Suprapubic skin (tissue), 4 donors: ENCODE data around the gene PAX5. TPM values are rescaled to one million over a fixed set of nuclear protein-coding genes. Genes with fewer than 3 reads are reported as not detected.
A peak's percentile ranks its signal among the peaks of the same experiment; 100 is the strongest.

Source experiments
- DNase-seq, 2 donors: peaks; one replicate each; pipeline ENCODE4 v3.0.0-alpha.2; 2019; ENCODE audit warnings: low spot score in 2 of 2
- H3K27ac ChIP-seq: fragments of 200-600 bp; sonication (generic); one replicate; pipeline ENCODE4 v1.5.1; 2019
- H3K27me3 ChIP-seq: fragments of 200-600 bp; sonication (generic); one replicate; pipeline ENCODE4 v1.5.1; 2019
- H3K36me3 ChIP-seq: fragments of 200-600 bp; sonication (generic); one replicate; pipeline ENCODE4 v1.5.1; 2019
- H3K4me1 ChIP-seq: fragments of 200-600 bp; sonication (generic); one replicate; pipeline ENCODE4 v1.5.1; 2019
- H3K4me3 ChIP-seq: fragments of 200-600 bp; sonication (generic); one replicate; pipeline ENCODE4 v1.5.1; 2019; ENCODE audit warnings: mild to moderate bottlenecking
- H3K9me3 ChIP-seq: fragments of 200-600 bp; sonication (generic); one replicate; pipeline ENCODE4 v1.5.1; 2019
- CTCF ChIP-seq, 2 donors: fragments of 200-600 bp in 1 of 2; fragments of 450-650 bp in 1 of 2; sonication (generic) in 1 of 2; IDR thresholded peaks; one replicate each; pipeline ENCODE4 v1.5.1; 2016 to 2019; ENCODE audit warnings: antibody characterized with exemption in 2 of 2, mild to moderate bottlenecking in 1 of 2, moderate library complexity in 1 of 2
- EP300 ChIP-seq: sonication (generic); formaldehyde crosslinking; IDR thresholded peaks from one replicate; pipeline ENCODE4 v1.6.1; 2017; ENCODE audit warnings: antibody characterized with exemption
- POLR2A ChIP-seq, 2 donors: fragments of 450-650 bp; IDR thresholded peaks; one replicate each; pipeline ENCODE4 v1.6.1; 2017; ENCODE audit warnings: antibody characterized with exemption in 2 of 2, mild to moderate bottlenecking in 2 of 2, moderate library complexity in 2 of 2
- POLR2AphosphoS5 ChIP-seq, 3 donors: sonication (generic); formaldehyde crosslinking; IDR thresholded peaks; one replicate each; pipeline ENCODE4 v1.6.1; 2017; ENCODE audit warnings: antibody characterized with exemption in 3 of 3
- WGBS: methylation state at CpG from one replicate; pipeline ENCODE4 v1.1.5; 2018; 5-methylcytosine and 5-hydroxymethylcytosine counted together
- total RNA-seq, 4 donors: library from RNA; depleted of rRNA; stranded (reverse); fragments of >200 nt; gene quantifications; one replicate each; pipeline ENCODE4 v1.1.0, GENCODE V29; 2016

The PAX5 gene
- total RNA-seq, 4 donors from 2014 or later, result 0.04 TPM; not detected in 3

GRCh38 chr9:36864491-36865410 is 169.3 kb downstream of the PAX5 start:
- DNase-seq, result no peak
- Histone ChIP-seq H3K9me3 (no peaks in the 10 kb centered on the region), H3K4me1 (no peaks in the 10 kb centered on the region), H3K36me3 (no peaks in the 10 kb centered on the region), H3K4me3 (no peak overlapping the region), H3K27me3 (peaks cover 59% of the 10 kb centered on the region), H3K27ac (no peak overlapping the region)
- no peak for TF ChIP-seq EP300
- no peak for TF ChIP-seq POLR2AphosphoS5 (IDR thresholded peaks at IDR 0.05)
- no peak for TF ChIP-seq POLR2A (IDR thresholded peaks at IDR 0.05)
- TF ChIP-seq CTCF (IDR thresholded peaks at IDR 0.05), result no peak
- WGBS, result 82% methylated on average over 25 of the region's 31 CpGs

- 65% methylated on average over 21 of the region's 21 CpGs for WGBS
- no peaks in the 10 kb centered on the region for H3K9me3 ChIP-seq
- H3K27ac ChIP-seq, result no peak overlapping the region
- H3K36me3 ChIP-seq, result no peaks in the 10 kb centered on the region
- peaks cover 53% of the 10 kb centered on the region for H3K27me3 ChIP-seq
- no peak for DNase-seq
- peaks cover 11% of the 10 kb centered on the region for H3K4me1 ChIP-seq
- H3K4me3 ChIP-seq, result no peak overlapping the region
- TF ChIP-seq CTCF (IDR thresholded peaks at IDR 0.05), result peak in 1 of 2 donors; percentile 39
- TF ChIP-seq EP300, result no peak
Measured at GRCh38 chr9:36862206-36863145, 171.6 kb downstream of the PAX5 start.

GRCh38 chr9:36861528-36862205 is 172.4 kb downstream of the PAX5 start:
- WGBS, result 77% methylated on average over 7 of the region's 7 CpGs
- DNase-seq, result no peak
- Histone ChIP-seq H3K36me3 (no peaks in the 10 kb centered on the region), H3K4me3 (no peak overlapping the region), H3K9me3 (no peaks in the 10 kb centered on the region), H3K4me1 (peaks cover 11% of the 10 kb centered on the region), H3K27ac (no peak overlapping the region), H3K27me3 (peaks cover 48% of the 10 kb centered on the region)
- TF ChIP-seq POLR2A (IDR thresholded peaks at IDR 0.05), result no peak
- TF ChIP-seq POLR2AphosphoS5 (IDR thresholded peaks at IDR 0.05), result no peak
- no peak for TF ChIP-seq CTCF (IDR thresholded peaks at IDR 0.05)
- TF ChIP-seq EP300, result no peak

- H3K27ac ChIP-seq, result no peak overlapping the region
Measured at GRCh38 chr9:36858805-36859375, 175.2 kb downstream of the PAX5 start.

More at GRCh38 chr9:36858805-36859375, 175.2 kb downstream of the PAX5 start:
- Histone ChIP-seq H3K4me1 (peaks cover 11% of the 10 kb centered on the region), H3K36me3 (no peaks in the 10 kb centered on the region), H3K27me3 (peaks cover 46% of the 10 kb centered on the region), H3K4me3 (no peak overlapping the region), H3K9me3 (no peaks in the 10 kb centered on the region)
- 45% methylated on average over 23 of the region's 23 CpGs for WGBS
- no peak for DNase-seq
- TF ChIP-seq POLR2A (IDR thresholded peaks at IDR 0.05) (no peak), EP300 (no peak), CTCF (IDR thresholded peaks at IDR 0.05) (no peak), POLR2AphosphoS5 (IDR thresholded peaks at IDR 0.05) (no peak)
